ENCODE measurements around the gene SMAD4. TPM values are rescaled to one million over a fixed set of nuclear protein-coding genes. Genes with fewer than 3 reads are reported as not detected.

SMAD4 gene
- 10 to 100 TPM; 16.8 to 88.5 (median 19.7) TPM for polyA plus RNA-seq
- long read RNA-seq, donor 1: 0 reads
- long read RNA-seq, donor 2, full-length matches to known transcripts: 1 of 1 reads
- long read RNA-seq, donor 2, partial matches to known transcripts: 0 of 1 reads
- long read RNA-seq, donor 2, other reads (novel, unspliced or antisense): 0 of 1 reads
- long read RNA-seq, donor 3, full-length matches to known transcripts: 4 of 12 reads
- long read RNA-seq, donor 3, partial matches to known transcripts: 8 of 12 reads
- long read RNA-seq, donor 3, other reads (novel, unspliced or antisense): 0 of 12 reads
- long read RNA-seq, donor 4: 0 reads
- long read RNA-seq, donor 5, full-length matches to known transcripts: 1 of 1 reads
- long read RNA-seq, donor 5, partial matches to known transcripts: 0 of 1 reads
- long read RNA-seq, donor 5, other reads (novel, unspliced or antisense): 0 of 1 reads
- long read RNA-seq, donor 6, full-length matches to known transcripts: 5 of 5 reads
- long read RNA-seq, donor 6, partial matches to known transcripts: 0 of 5 reads
- long read RNA-seq, donor 6, other reads (novel, unspliced or antisense): 0 of 5 reads
- long read RNA-seq, donor 7, full-length matches to known transcripts: 16 of 207 reads
- long read RNA-seq, donor 7, partial matches to known transcripts: 191 of 207 reads
- long read RNA-seq, donor 7, other reads (novel, unspliced or antisense): 0 of 207 reads
- long read RNA-seq, donor 8: 0 reads
- long read RNA-seq, donor 9, full-length matches to known transcripts: 2 of 2 reads
- long read RNA-seq, donor 9, partial matches to known transcripts: 0 of 2 reads
- long read RNA-seq, donor 9, other reads (novel, unspliced or antisense): 0 of 2 reads
- long read RNA-seq, donor 10, full-length matches to known transcripts: 17 of 36 reads
- long read RNA-seq, donor 10, partial matches to known transcripts: 19 of 36 reads
- long read RNA-seq, donor 10, other reads (novel, unspliced or antisense): 0 of 36 reads

- 1% methylated on average over 55 to 79 of the region's 79 CpGs for WGBS, 3 donors
- Histone ChIP-seq H3K27me3 (ENCODE audit: control insufficient read depth in 3 of 3, insufficient read depth in 3 of 3, low read length in 3 of 3) (no peaks in the 10 kb centered on the region), H3K36me3 (ENCODE audit: control insufficient read depth in 3 of 3, insufficient read depth in 2 of 3, low read depth in 1 of 3, low read length in 3 of 3) (peaks cover 0 to 23% (median 0%) of the 10 kb centered on the region in 3 donors), H3K9me3 (ENCODE audit: control insufficient read depth in 2 of 2, insufficient read depth in 1 of 2, low read depth in 1 of 2, low read length in 1 of 2) (no peaks in the 10 kb centered on the region), H3K4me3 (ENCODE audit: low read depth in 1 of 3, low read length in 3 of 3) (peak within 1 kb of the TSS; percentile 69 to 98 (median 86)), H3K27ac (ENCODE audit: low read depth in 1 of 3, low read length in 2 of 3) (peak within 1 kb of the TSS; percentile 92 to 100 (median 99)), H3K4me1 (ENCODE audit: control insufficient read depth in 3 of 3, insufficient read depth in 2 of 3, low read depth in 1 of 3, low read length in 2 of 3) (peaks cover 6 to 10% (median 8%) of the 10 kb centered on the region in 3 donors)
- DNase-seq (peak; percentile 96 to 99), FAIRE-seq (no peak)
These were observed at the start of gene SMAD4 for GRCh38 chr18:51029694-51030536. SMAD4 (plus strand) TSS chr18:51030213; CDS start chr18:51047047, 16,834 bp downstream.

- DNase-seq (no peak), FAIRE-seq (no peak)
- no peak overlapping the region for H3K4me3 ChIP-seq (ENCODE audit: low read depth in 1 of 3, low read length in 3 of 3)
- H3K9me3 ChIP-seq (ENCODE audit: control insufficient read depth in 2 of 2, insufficient read depth in 1 of 2, low read depth in 1 of 2, low read length in 1 of 2): peaks cover 0 to 12% of the 10 kb centered on the region in 2 donors
- no peak overlapping the region for H3K27ac ChIP-seq (ENCODE audit: low read depth in 1 of 3, low read length in 2 of 3)
- peaks cover 0 to 36% (median 8%) of the 10 kb centered on the region in 3 donors for H3K36me3 ChIP-seq (ENCODE audit: control insufficient read depth in 3 of 3, insufficient read depth in 2 of 3, low read depth in 1 of 3, low read length in 3 of 3)
- no peaks in the 10 kb centered on the region for H3K4me1 ChIP-seq (ENCODE audit: control insufficient read depth in 3 of 3, insufficient read depth in 2 of 3, low read depth in 1 of 3, low read length in 2 of 3)
- H3K27me3 ChIP-seq (ENCODE audit: control insufficient read depth in 3 of 3, insufficient read depth in 3 of 3, low read length in 3 of 3): no peaks in the 10 kb centered on the region
- 89 to 94% (median 89%) methylated on average over 1 of the region's 1 CpG for WGBS, 3 donors
These were observed 48.6 kb upstream of the SMAD4 start for GRCh38 chr18:50981381-50981780.

DNA sequence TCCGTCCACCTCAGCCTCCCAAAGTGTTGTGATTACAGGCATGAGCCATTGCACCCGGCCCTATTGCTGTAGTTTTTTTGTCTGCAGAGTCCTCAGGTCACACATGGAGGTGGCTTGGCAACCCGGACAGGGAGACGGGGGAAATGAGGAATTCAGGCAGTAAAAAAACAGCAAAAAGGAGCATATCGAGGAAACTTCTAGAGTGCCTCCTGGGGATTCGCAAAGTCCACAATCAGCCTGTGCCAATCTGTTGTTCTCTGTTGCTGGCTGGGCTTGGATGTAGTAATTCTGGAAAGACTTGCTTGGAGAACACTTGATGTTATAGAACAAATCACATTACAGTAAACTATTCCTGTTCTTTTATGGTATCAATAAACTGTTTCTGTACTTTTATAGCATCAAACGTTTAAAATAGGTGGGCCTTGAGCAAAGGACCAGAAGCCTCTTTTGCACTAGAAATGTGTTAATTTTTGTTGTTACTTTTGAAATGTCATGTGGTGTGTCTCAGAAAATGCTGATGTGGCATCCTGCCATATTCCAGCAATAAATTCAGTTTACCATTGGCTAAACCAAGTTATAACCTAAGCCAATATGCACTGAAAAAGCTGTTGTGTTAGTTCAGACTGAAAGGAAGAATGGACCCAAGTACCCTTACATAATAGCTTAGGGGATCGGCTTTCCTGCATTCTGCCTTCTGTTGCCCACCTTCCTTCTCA, 47.8 kb upstream of the SMAD4 start:
- peaks cover 0 to 6% of the 10 kb centered on the region in 2 donors for H3K9me3 ChIP-seq (ENCODE audit: control insufficient read depth in 2 of 2, insufficient read depth in 1 of 2, low read depth in 1 of 2, low read length in 1 of 2)
- H3K27me3 ChIP-seq (ENCODE audit: control insufficient read depth in 3 of 3, insufficient read depth in 3 of 3, low read length in 3 of 3): no peaks in the 10 kb centered on the region
- DNase-seq: peak in 1 of 2 donors; percentile 34
- H3K4me1 ChIP-seq (ENCODE audit: control insufficient read depth in 3 of 3, insufficient read depth in 2 of 3, low read depth in 1 of 3, low read length in 2 of 3): peaks cover 0 to 2% (median 0%) of the 10 kb centered on the region in 3 donors
- no peak overlapping the region for H3K4me3 ChIP-seq (ENCODE audit: low read depth in 1 of 3, low read length in 3 of 3)
- FAIRE-seq: no peak
- H3K36me3 ChIP-seq (ENCODE audit: control insufficient read depth in 3 of 3, insufficient read depth in 2 of 3, low read depth in 1 of 3, low read length in 3 of 3): peaks cover 0 to 33% (median 6%) of the 10 kb centered on the region in 3 donors
- no peak overlapping the region for H3K27ac ChIP-seq (ENCODE audit: low read depth in 1 of 3, low read length in 2 of 3)
- 81 to 84% (median 83%) methylated on average over 8 of the region's 8 CpGs for WGBS, 3 donors

GRCh38 chr18:50982802-50983179, 47.2 kb upstream of the SMAD4 start:
- no peak overlapping the region for H3K27ac ChIP-seq (ENCODE audit: low read depth in 1 of 3, low read length in 2 of 3)
- peaks cover 0 to 2% (median 0%) of the 10 kb centered on the region in 3 donors for H3K4me1 ChIP-seq (ENCODE audit: control insufficient read depth in 3 of 3, insufficient read depth in 2 of 3, low read depth in 1 of 3, low read length in 2 of 3)
- DNase-seq: no peak
- H3K9me3 ChIP-seq (ENCODE audit: control insufficient read depth in 2 of 2, insufficient read depth in 1 of 2, low read depth in 1 of 2, low read length in 1 of 2): peaks cover 0 to 3% of the 10 kb centered on the region in 2 donors
- 92 to 98% (median 97%) methylated on average over 3 of the region's 3 CpGs for WGBS, 3 donors
- no peak for FAIRE-seq
- no peak overlapping the region for H3K4me3 ChIP-seq (ENCODE audit: low read depth in 1 of 3, low read length in 3 of 3)
- no peaks in the 10 kb centered on the region for H3K27me3 ChIP-seq (ENCODE audit: control insufficient read depth in 3 of 3, insufficient read depth in 3 of 3, low read length in 3 of 3)
- H3K36me3 ChIP-seq (ENCODE audit: control insufficient read depth in 3 of 3, insufficient read depth in 2 of 3, low read depth in 1 of 3, low read length in 3 of 3): peaks cover 0 to 30% (median 4%) of the 10 kb centered on the region in 3 donors

GRCh38 chr18:50986360-50987087, 43.5 kb upstream of the SMAD4 start:
- H3K4me1 ChIP-seq (ENCODE audit: control insufficient read depth in 3 of 3, insufficient read depth in 2 of 3, low read depth in 1 of 3, low read length in 2 of 3): peaks cover 0 to 2% (median 0%) of the 10 kb centered on the region in 3 donors
- H3K27ac ChIP-seq (ENCODE audit: low read depth in 1 of 3, low read length in 2 of 3): no peak overlapping the region
- H3K36me3 ChIP-seq (ENCODE audit: control insufficient read depth in 3 of 3, insufficient read depth in 2 of 3, low read depth in 1 of 3, low read length in 3 of 3): peaks cover 0 to 20% (median 3%) of the 10 kb centered on the region in 3 donors
- no peaks in the 10 kb centered on the region for H3K27me3 ChIP-seq (ENCODE audit: control insufficient read depth in 3 of 3, insufficient read depth in 3 of 3, low read length in 3 of 3)
- no peak overlapping the region for H3K4me3 ChIP-seq (ENCODE audit: low read depth in 1 of 3, low read length in 3 of 3)
- 84 to 90% (median 86%) methylated on average over 2 of the region's 2 CpGs for WGBS, 3 donors
- no peak for FAIRE-seq
- peak in 1 of 2 donors; percentile 17 for DNase-seq
- no peaks in the 10 kb centered on the region for H3K9me3 ChIP-seq (ENCODE audit: control insufficient read depth in 2 of 2, insufficient read depth in 1 of 2, low read depth in 1 of 2, low read length in 1 of 2)

DNA sequence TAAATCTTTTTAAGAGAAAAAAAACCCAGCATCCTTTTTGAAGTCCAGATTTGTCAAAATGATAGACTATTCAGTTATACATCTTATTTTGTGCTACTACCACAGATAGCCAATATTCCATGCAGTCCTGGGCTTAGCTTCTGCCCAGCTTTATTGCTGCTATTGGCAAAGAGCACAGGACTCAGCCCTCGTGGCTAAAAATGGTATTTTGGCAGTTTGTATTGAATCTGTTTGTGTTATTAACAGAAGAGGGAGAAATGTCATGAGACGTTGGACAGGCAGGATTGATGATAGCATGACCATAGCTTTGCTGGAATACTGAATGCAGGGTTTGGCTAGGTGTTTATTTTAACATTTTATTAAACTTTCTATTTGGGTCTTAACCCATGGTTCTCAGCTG, 42.8 kb upstream of the SMAD4 start:
- no peak for DNase-seq
- H3K27me3 ChIP-seq (ENCODE audit: control insufficient read depth in 3 of 3, insufficient read depth in 3 of 3, low read length in 3 of 3): no peaks in the 10 kb centered on the region
- H3K4me1 ChIP-seq (ENCODE audit: control insufficient read depth in 3 of 3, insufficient read depth in 2 of 3, low read depth in 1 of 3, low read length in 2 of 3): peaks cover 0 to 2% (median 0%) of the 10 kb centered on the region in 3 donors
- no peak for FAIRE-seq
- no peak overlapping the region for H3K4me3 ChIP-seq (ENCODE audit: low read depth in 1 of 3, low read length in 3 of 3)
- H3K9me3 ChIP-seq (ENCODE audit: control insufficient read depth in 2 of 2, insufficient read depth in 1 of 2, low read depth in 1 of 2, low read length in 1 of 2): no peaks in the 10 kb centered on the region
- WGBS, 3 donors: 55 to 81% (median 68%) methylated on average over 2 of the region's 2 CpGs
- no peak overlapping the region for H3K27ac ChIP-seq (ENCODE audit: low read depth in 1 of 3, low read length in 2 of 3)
- H3K36me3 ChIP-seq (ENCODE audit: control insufficient read depth in 3 of 3, insufficient read depth in 2 of 3, low read depth in 1 of 3, low read length in 3 of 3): peaks cover 0 to 17% (median 2%) of the 10 kb centered on the region in 3 donors

DNA sequence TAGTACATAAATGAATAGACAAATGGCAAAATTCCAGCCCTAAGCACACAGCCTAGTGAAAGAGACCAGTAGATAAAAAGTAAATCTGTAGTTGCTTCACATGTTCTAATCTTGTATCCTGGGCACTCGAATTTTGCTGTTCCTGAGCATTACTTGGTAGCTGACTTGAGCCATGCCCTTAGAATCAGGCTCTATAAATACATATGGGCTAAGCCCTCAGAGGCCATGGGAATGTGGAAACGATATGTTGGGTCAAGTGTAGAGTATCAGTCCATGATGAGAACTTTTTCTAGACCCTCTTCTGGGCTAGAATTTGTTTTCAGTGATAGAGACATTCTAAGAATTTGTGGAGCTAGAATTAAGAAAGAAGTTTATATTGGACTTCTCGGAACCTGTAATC, 40.3 kb upstream of the SMAD4 start:
- FAIRE-seq: no peak
- no peaks in the 10 kb centered on the region for H3K27me3 ChIP-seq (ENCODE audit: control insufficient read depth in 3 of 3, insufficient read depth in 3 of 3, low read length in 3 of 3)
- no peaks in the 10 kb centered on the region for H3K9me3 ChIP-seq (ENCODE audit: control insufficient read depth in 2 of 2, insufficient read depth in 1 of 2, low read depth in 1 of 2, low read length in 1 of 2)
- H3K36me3 ChIP-seq (ENCODE audit: control insufficient read depth in 3 of 3, insufficient read depth in 2 of 3, low read depth in 1 of 3, low read length in 3 of 3): peaks cover 0 to 9% (median 2%) of the 10 kb centered on the region in 3 donors
- WGBS, 3 donors: 93 to 97% (median 93%) methylated on average over 3 of the region's 3 CpGs
- no peak for DNase-seq
- H3K4me3 ChIP-seq (ENCODE audit: low read depth in 1 of 3, low read length in 3 of 3): no peak overlapping the region
- no peak overlapping the region for H3K27ac ChIP-seq (ENCODE audit: low read depth in 1 of 3, low read length in 2 of 3)
- H3K4me1 ChIP-seq (ENCODE audit: control insufficient read depth in 3 of 3, insufficient read depth in 2 of 3, low read depth in 1 of 3, low read length in 2 of 3): peaks cover 0 to 2% (median 0%) of the 10 kb centered on the region in 3 donors

All from small intestine (tissue), 16 donors.